Measurements from ENCODE around the gene KIFC3.

GRCh38 chr16:57778658-57779057, 23.6 kb downstream of the KIFC3 start:
- TF ChIP-seq POLR2A (IDR thresholded peaks at IDR 0.05): no peak
- no peak for TF ChIP-seq CTCF (IDR thresholded peaks at IDR 0.05)
- TF ChIP-seq POLR2AphosphoS5 (IDR thresholded peaks at IDR 0.05): no peak

Measured in breast epithelium (tissue), 3 donors.